Loucy (cell line): ENCODE data around the gene SON.

Experiments
- H2AFZ ChIP-seq: fragments of 200-600 bp; sonication (generic); 2 replicates; pipeline ENCODE4 v1.6.0; 2016; ENCODE audit warnings: antibody characterized with exemption, mild to moderate bottlenecking, low read length, moderate library complexity
- H3F3A ChIP-seq: fragments of 200-600 bp; 2 replicates; pipeline ENCODE4 v1.6.0; 2016; ENCODE audit warnings: antibody characterized with exemption, low read depth, mild to moderate bottlenecking
- H3K27me3 ChIP-seq: fragments of 200-600 bp; sonication (generic); 2 replicates; pipeline ENCODE4 v1.6.1; 2014; ENCODE audit warnings: low read length, mild to moderate bottlenecking; ENCODE audit not compliant: insufficient read depth, poor library complexity, severe bottlenecking
- H3K36me3 ChIP-seq: fragments of 200-600 bp; sonication (generic); 2 replicates; pipeline ENCODE4 v1.6.1; 2016; ENCODE audit warnings: low read length; ENCODE audit not compliant: insufficient read depth
- H3K4me1 ChIP-seq: fragments of 200-600 bp; sonication (generic); 2 replicates; pipeline ENCODE4 v1.5.1; 2014; ENCODE audit warnings: low read length, mild to moderate bottlenecking; ENCODE audit not compliant: insufficient read depth, poor library complexity, severe bottlenecking
- H3K4me2 ChIP-seq: fragments of 200-600 bp; sonication (generic); 2 replicates; pipeline ENCODE4 v1.6.0; 2014; ENCODE audit warnings: antibody characterized with exemption, low read length, low read depth, mild to moderate bottlenecking; ENCODE audit not compliant: poor library complexity, severe bottlenecking
- H3K4me3 ChIP-seq: fragments of 200-600 bp; sonication (generic); 2 replicates; pipeline ENCODE4 v1.5.1; 2014; ENCODE audit warnings: low read length, mild to moderate bottlenecking, mixed read lengths; ENCODE audit not compliant: poor library complexity, severe bottlenecking
- H3K79me2 ChIP-seq: fragments of 200-600 bp; sonication (generic); 2 replicates; pipeline ENCODE4 v1.6.1; 2014; ENCODE audit warnings: low read length; ENCODE audit not compliant: insufficient read depth
- H3K9ac ChIP-seq: fragments of 200-600 bp; sonication (generic); 2 replicates; pipeline ENCODE4 v1.6.0; 2014; ENCODE audit warnings: mild to moderate bottlenecking, low read depth, low read length, moderate library complexity; ENCODE audit not compliant: poor library complexity, severe bottlenecking
- H3K9me2 ChIP-seq: fragments of 200-600 bp; sonication (generic); replicated peaks from 2 replicates; pipeline ENCODE4 v1.6.1; 2016; ENCODE audit warnings: low read depth, low read length, mixed read lengths
- H3K9me3 ChIP-seq: fragments of 200-600 bp; sonication (generic); 2 replicates; pipeline ENCODE4 v1.6.1; 2014; ENCODE audit warnings: mild to moderate bottlenecking, antibody characterized with exemption, low read length, low read depth; ENCODE audit not compliant: insufficient read depth
- H4K20me1 ChIP-seq: fragments of 200-600 bp; sonication (generic); 2 replicates; pipeline ENCODE4 v1.6.0; 2014; ENCODE audit warnings: antibody characterized with exemption, low read length, mild to moderate bottlenecking; ENCODE audit not compliant: insufficient read depth, poor library complexity, severe bottlenecking
- EZH2phosphoT487 ChIP-seq: fragments of 200-600 bp; IDR thresholded peaks from 2 replicates; pipeline ENCODE4 v1.6.1; 2018; ENCODE audit warnings: antibody characterized with exemption, mild to moderate bottlenecking, moderate library complexity, borderline replicate concordance
- TF ChIP-seq, protein P1 (sequence below): fragments of 200-600 bp; sonication (generic); conservative IDR thresholded peaks from 2 replicates; pipeline ENCODE4 v1.5.1; 2014; ENCODE audit warnings: mild to moderate bottlenecking, antibody characterized with exemption, low read length

SON gene

DNA sequence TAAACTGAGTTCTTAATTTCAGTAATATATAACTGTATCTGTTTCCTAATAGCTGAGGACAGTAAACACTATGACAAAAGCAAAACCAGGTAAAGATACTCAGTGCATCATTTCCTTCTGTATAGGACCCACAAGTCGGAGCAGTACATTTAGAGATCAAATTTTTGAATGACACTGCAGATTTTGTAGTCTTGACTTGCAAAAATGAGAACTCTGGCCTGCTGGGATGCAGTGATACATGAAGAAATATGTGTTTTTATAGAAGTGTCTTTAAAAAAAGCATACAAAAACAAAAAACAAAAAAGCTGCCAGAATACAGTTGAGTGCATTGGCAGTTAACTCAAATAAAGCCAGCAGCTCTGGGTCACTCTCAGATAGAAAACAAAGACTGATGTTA lies 19.9 kb upstream of the SON start:
- Histone ChIP-seq H3K27me3 (no peaks in the 10 kb centered on the region), H3K36me3 (peaks cover 12% of the 10 kb centered on the region; the same call in 1 of the 2 replicates), H3K4me2 (no peak overlapping the region), H3K9me2 (no peaks in the 10 kb centered on the region), H3K4me3 (no peak overlapping the region), H2AFZ (no peak overlapping the region), H3K79me2 (no peaks in the 10 kb centered on the region), H3F3A (no peaks in the 10 kb centered on the region), H3K4me1 (no peaks in the 10 kb centered on the region), H4K20me1 (no peaks in the 10 kb centered on the region), H3K9ac (no peak overlapping the region), H3K9me3 (no peaks in the 10 kb centered on the region)
- TF ChIP-seq, protein P1, sequence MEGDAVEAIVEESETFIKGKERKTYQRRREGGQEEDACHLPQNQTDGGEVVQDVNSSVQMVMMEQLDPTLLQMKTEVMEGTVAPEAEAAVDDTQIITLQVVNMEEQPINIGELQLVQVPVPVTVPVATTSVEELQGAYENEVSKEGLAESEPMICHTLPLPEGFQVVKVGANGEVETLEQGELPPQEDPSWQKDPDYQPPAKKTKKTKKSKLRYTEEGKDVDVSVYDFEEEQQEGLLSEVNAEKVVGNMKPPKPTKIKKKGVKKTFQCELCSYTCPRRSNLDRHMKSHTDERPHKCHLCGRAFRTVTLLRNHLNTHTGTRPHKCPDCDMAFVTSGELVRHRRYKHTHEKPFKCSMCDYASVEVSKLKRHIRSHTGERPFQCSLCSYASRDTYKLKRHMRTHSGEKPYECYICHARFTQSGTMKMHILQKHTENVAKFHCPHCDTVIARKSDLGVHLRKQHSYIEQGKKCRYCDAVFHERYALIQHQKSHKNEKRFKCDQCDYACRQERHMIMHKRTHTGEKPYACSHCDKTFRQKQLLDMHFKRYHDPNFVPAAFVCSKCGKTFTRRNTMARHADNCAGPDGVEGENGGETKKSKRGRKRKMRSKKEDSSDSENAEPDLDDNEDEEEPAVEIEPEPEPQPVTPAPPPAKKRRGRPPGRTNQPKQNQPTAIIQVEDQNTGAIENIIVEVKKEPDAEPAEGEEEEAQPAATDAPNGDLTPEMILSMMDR = no peak
- TF ChIP-seq EZH2phosphoT487 = no peak

DNA sequence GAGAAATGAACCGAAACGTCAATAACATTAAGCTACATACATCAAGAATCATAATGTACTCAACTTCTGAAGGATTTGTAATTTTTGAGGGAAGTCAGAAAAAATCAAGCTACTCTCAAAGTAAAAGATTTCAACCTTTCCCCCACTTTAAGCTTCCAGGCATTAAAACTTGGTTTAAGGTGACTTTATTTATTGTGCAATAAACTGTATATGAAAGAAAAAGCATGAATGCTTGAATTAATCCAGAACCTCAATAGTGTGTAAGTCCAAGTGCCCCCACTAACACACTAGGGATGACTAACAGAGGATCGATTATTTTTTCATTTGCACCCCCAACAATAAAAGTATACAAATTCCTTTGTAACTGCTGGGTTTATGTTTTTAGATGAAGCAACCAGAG lies 11.8 kb upstream of the SON start:
- Histone ChIP-seq H3K27me3 (no peaks in the 10 kb centered on the region), H3K4me1 (no peaks in the 10 kb centered on the region), H3K4me3 (no peak overlapping the region), H2AFZ (no peak overlapping the region), H4K20me1 (no peaks in the 10 kb centered on the region), H3K79me2 (no peaks in the 10 kb centered on the region), H3K4me2 (no peak overlapping the region), H3K9me2 (no peaks in the 10 kb centered on the region), H3K36me3 (peaks cover 73% of the 10 kb centered on the region), H3K9me3 (no peaks in the 10 kb centered on the region), H3K9ac (no peak overlapping the region), H3F3A (no peaks in the 10 kb centered on the region)
- TF ChIP-seq, protein P1 = no peak
- no peak for TF ChIP-seq EZH2phosphoT487

DNA sequence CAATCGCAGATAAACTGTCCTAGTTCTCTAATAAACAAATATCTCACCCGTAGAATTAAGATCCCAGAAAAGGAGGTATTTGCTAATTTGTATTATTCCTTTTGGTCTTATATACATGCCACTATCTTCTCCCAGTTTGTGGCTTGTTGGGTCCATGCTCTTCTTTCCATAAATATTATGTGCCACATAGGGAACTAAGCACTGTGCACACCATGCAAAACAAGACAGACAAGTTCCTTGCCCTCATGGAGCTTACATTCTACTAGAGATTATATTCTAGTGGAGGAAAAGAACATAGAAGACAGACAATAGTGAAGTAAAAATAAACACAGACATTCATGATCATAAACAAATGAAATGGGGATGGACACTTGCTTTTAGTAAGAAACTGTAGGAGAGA lies 5.6 kb upstream of the SON start:
- no peak overlapping the region for H2AFZ ChIP-seq
- H3K9me2 ChIP-seq = no peaks in the 10 kb centered on the region
- H3K27me3 ChIP-seq = no peaks in the 10 kb centered on the region
- H4K20me1 ChIP-seq = peaks cover 5% of the 10 kb centered on the region
- peaks cover 39% of the 10 kb centered on the region for H3K79me2 ChIP-seq
- H3K4me3 ChIP-seq = no peak overlapping the region
- H3K9me3 ChIP-seq = no peaks in the 10 kb centered on the region
- no peak overlapping the region for H3K4me2 ChIP-seq
- H3K4me1 ChIP-seq = peaks cover 15% of the 10 kb centered on the region
- H3K9ac ChIP-seq = no peak overlapping the region
- H3K36me3 ChIP-seq = peaks cover 35% of the 10 kb centered on the region
- no peak for TF ChIP-seq EZH2phosphoT487
- TF ChIP-seq, protein P1 = no peak
- peaks cover 5% of the 10 kb centered on the region; the same call in 1 of the 2 replicates for H3F3A ChIP-seq
